SK-N-MC (cell line): ENCODE measurements around the gene MLN.

Experiments
- EZH2 ChIP-seq: fragments of 200-600 bp; sonication (generic); IDR thresholded peaks from one replicate; pipeline ENCODE4 v1.6.1; 2017; ENCODE audit warnings: antibody characterized with exemption
- FOXP2 ChIP-seq: optimal IDR thresholded peaks from 2 replicates; pipeline ENCODE3; 2011; ENCODE audit warnings: mild to moderate bottlenecking, moderate library complexity; ENCODE audit not compliant: insufficient read depth; ENCODE audit errors: extremely low read length, control extremely low read depth
- POLR2AphosphoS5 ChIP-seq: IDR thresholded peaks from 2 replicates; pipeline ENCODE4 v1.6.1; 2012; ENCODE audit warnings: mild to moderate bottlenecking, low read depth, low read length, borderline replicate concordance

DNA sequence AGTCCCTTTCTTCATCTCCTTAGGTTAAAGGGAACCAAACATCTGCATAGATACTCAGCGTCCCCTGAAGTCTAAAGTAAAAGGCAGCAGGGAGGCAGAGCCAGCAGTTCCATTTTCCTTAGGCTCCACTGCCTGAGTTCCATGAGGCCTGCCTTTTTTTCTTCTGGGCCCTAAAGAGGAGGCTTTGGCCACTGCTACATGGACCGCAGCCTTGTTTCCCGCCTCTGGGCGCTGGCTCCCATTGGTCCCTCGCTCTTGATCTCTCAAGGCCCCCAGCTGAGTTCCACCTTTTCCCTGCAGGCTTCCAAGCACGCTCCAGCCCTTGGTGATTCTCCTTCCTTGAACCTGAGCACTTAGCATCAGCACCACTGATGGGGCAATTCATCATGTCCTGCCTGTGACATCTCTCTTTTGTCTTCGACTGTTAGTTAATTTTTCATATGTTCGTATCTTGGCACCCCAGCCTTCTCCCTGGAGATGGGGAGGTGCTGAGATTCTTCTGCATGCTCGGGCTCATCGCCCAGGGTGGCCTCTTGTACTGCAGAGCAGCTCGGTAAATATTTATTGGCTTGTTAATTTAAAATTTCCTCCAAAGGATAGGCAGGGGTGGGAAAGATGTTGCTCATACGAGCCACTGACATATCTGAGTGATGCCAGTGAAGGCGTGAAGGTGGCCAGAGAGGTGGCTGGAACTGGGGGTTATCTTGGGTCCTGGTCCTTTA is 3.4 kb downstream of the MLN start:
- no peak for TF ChIP-seq EZH2
- TF ChIP-seq POLR2AphosphoS5 = no peak
- TF ChIP-seq FOXP2 = no peak
